Measurements from ENCODE around the gene CHCHD4. TPM values are rescaled to one million over a fixed set of nuclear protein-coding genes. Genes with fewer than 3 reads are reported as not detected.

CHCHD4 gene
- total and polyA plus RNA-seq, 2 of the 13 experiments (the other 11 are each of a cell fraction or from before 2014, with no cell fraction given), result 15.8 to 24.1 TPM

- no peak for TF ChIP-seq ATF7-NPFF (CRISPR knock-in tag; IDR thresholded peaks at IDR 0.05; ENCODE audit: low read depth)
- peak; percentile 42; the same call in 1 of the 2 replicates for TF ChIP-seq AKAP8 (CRISPR knock-in tag; IDR thresholded peaks at IDR 0.05)
- TF ChIP-seq E2F2 (CRISPR knock-in tag; IDR thresholded peaks at IDR 0.05; ENCODE audit: borderline replicate concordance), result 0 out of 2 replicates have a peak, but pooled peaks have one; percentile 58
- TF ChIP-seq GPBP1L1 (CRISPR knock-in tag; IDR thresholded peaks at IDR 0.05), result no peak
- TF ChIP-seq KLF9 (CRISPR knock-in tag; IDR thresholded peaks at IDR 0.05; ENCODE audit: low read depth), result no peak
- TF ChIP-seq ZMYM4 (CRISPR knock-in tag; IDR thresholded peaks at IDR 0.05), result peak; percentile 45; the same call in 1 of the 2 replicates
- no peak for TF ChIP-seq THYN1 (CRISPR knock-in tag; IDR thresholded peaks at IDR 0.05; ENCODE audit: borderline replicate concordance, low read depth)
- peak; percentile 72; the same call in 1 of the 2 replicates for TF ChIP-seq CBFB (CRISPR knock-in tag; IDR thresholded peaks at IDR 0.05)
- TF ChIP-seq ZFP37 (CRISPR knock-in tag; IDR thresholded peaks at IDR 0.05; ENCODE audit: borderline replicate concordance), result no peak; the same call in 1 of the 2 replicates
- no peak for TF ChIP-seq STAG1 (CRISPR knock-in tag; IDR thresholded peaks at IDR 0.05)
- TF ChIP-seq ZNF780A (CRISPR knock-in tag; IDR thresholded peaks at IDR 0.05), result 0 out of 2 replicates have a peak, but pooled peaks have one; percentile 59
- no peak for TF ChIP-seq ZBTB20 (CRISPR knock-in tag; IDR thresholded peaks at IDR 0.05; ENCODE audit: borderline replicate concordance, low read depth)
- no peak for TF ChIP-seq ZNF891 (CRISPR knock-in tag; IDR thresholded peaks at IDR 0.05)
- no peak for TF ChIP-seq BHLHE40 (IDR thresholded peaks at IDR 0.05; ENCODE audit: low read length)
- TF ChIP-seq ZNF205 (CRISPR knock-in tag; IDR thresholded peaks at IDR 0.05), result no peak; the same call in 1 of the 2 replicates
- TF ChIP-seq ZNF788 (CRISPR knock-in tag; IDR thresholded peaks at IDR 0.05; ENCODE audit: borderline replicate concordance), result no peak; the same call in 1 of the 2 replicates
- 0 out of 2 replicates have a peak, but pooled peaks have one; percentile 57 for TF ChIP-seq ZBTB3 (CRISPR knock-in tag; IDR thresholded peaks at IDR 0.05; ENCODE audit: borderline replicate concordance, low read depth)
- TF ChIP-seq ZNF660 (CRISPR knock-in tag; IDR thresholded peaks at IDR 0.05; ENCODE audit: borderline replicate concordance, low read depth), result no peak
- TF ChIP-seq HNF1A (IDR thresholded peaks at IDR 0.05; ENCODE audit: low read depth), result no peak; the same call in 1 of the 2 replicates
- TF ChIP-seq HNF1A (CRISPR knock-in tag; IDR thresholded peaks at IDR 0.05; ENCODE audit: borderline replicate concordance), result peak; percentile 53; the same call in 1 of the 2 replicates
- TF ChIP-seq ZSCAN30 (CRISPR knock-in tag; IDR thresholded peaks at IDR 0.05), result peak; percentile 91
- TF ChIP-seq SNAI1 (CRISPR knock-in tag; IDR thresholded peaks at IDR 0.05; ENCODE audit: borderline replicate concordance), result no peak
- no peak for TF ChIP-seq TEF (CRISPR knock-in tag; IDR thresholded peaks at IDR 0.05)
Observed at GRCh38 chr3:14124615-14125192, at the start of gene CHCHD4, which contains the start of gene TMEM43 (continued).
